GM19467 (cell line): ENCODE measurements around the gene PLPP1.
"Not testable (repeated sequence)": the region's sequence is repeated elsewhere in the genome, so short reads cannot be mapped to it uniquely, and the experiment has no call there.

Experiments used
- ATAC-seq: cut with Tn5 transposase; IDR thresholded peaks from one replicate; pipeline ENCODE4 v1.9.1; 2021; ENCODE audit warnings: mild to moderate bottlenecking, moderate library complexity; ENCODE audit not compliant: unreplicated experiment

The PLPP1 gene

DNA sequence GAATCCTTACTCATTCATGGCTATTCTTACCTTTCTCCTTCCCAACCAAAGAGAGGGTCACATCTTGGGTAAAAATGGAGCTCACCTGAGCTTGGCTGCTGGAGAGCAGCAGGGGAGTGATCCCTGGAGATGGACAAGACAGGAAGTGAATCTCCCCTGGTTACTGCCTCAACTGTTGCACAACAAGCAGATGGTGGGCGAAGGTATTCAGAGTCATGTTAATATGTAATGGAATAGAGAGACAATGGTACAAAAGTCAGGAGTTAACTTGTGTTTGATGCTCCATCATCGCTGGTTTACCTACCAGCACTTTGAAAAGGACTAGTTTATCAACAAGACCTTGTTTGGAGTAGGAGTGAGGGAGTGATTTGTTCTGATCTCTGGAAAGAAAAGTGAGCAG, 13.0 kb upstream of the PLPP1 start:
- no peak for ATAC-seq

- ATAC-seq = no peak
These were observed 12.2 kb upstream of the PLPP1 start for GRCh38 chr5:55546947-55547346.

DNA sequence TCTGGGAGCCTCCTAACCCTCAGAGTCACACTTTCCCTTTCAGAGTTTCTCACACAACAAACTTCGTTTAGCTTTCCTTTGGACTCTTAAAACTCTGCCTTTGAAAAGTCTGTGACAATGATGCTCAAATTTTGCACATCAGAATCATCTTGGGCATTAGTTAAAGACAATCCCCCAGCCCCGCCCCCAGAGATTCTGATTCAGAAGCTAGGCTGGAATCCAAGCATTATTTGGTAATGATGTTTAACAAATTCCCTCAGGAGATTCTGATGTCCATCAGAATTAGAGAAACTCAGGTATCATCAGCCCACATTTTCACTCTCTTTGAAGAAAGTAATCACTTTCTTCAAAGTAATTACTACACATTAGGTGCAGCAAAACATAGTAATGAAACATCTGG, 9.6 kb upstream of the PLPP1 start:
- no peak for ATAC-seq

DNA sequence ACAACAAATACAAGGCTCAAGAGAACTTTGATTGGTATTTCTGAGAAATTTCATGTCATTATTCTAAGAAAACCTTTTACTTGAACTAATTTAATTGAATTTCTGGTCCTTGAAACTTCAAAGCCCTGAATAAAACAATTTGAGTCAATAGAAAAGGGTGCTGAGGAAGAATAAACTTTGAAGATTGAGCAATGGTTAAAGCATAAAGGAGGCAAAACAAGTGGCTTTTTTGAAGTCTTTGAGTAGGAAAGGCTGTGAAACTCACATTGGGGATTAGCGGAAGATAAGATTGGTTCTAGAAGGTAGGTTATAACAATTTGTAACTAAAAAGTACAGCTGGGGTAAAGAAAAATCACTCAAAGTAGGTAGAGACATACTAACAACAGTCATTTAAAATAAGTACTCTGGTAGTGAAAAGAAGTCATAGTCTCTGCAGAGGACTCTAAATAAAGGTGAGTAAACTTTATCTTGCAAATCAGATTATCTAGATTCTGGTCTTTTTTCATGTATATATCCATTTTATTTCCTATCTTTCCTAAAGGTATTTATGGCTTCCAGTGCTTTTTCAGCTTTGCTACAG, 6.4 kb upstream of the PLPP1 start:
- no peak for ATAC-seq

GRCh38 chr5:55540525-55540924, 5.8 kb upstream of the PLPP1 start:
- no peak for ATAC-seq

DNA sequence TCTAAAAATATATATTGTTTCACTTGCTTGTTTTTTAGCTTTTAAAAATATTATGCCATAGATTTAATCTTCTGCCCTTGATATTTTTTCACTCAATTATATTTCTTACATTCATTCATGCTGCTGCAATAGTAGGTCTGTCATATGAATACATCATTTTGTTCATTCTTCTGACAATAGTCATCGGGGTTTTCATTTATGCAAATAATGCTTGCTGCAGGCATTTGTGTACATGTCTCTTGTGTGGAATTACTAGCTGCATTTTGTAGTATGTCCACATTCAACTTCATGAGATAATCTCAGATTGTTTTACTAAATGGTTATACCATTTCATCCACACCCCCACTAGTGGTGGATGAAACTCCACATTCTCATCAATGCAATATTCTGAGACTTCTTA, 5.3 kb upstream of the PLPP1 start:
- no peak for ATAC-seq

DNA sequence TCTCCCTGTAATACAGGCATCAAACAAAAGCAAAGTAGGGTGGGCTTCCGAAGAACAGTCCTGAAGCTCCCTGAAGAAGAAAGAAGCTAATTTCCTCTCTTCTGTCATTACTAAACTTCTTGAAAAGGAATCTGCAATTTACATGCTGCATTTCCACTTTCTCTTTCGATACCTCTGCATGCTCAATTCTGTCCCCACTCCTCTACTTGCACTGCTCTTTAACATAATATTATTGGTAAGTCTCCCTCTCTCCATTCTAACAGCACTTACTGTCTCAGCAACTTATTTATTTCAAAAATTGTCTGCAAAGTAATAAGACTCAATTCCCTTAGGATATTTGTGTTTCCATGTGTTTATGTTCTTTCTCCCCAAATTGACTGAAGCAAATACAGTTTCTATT, 3.9 kb upstream of the PLPP1 start:
- ATAC-seq = no peak

DNA sequence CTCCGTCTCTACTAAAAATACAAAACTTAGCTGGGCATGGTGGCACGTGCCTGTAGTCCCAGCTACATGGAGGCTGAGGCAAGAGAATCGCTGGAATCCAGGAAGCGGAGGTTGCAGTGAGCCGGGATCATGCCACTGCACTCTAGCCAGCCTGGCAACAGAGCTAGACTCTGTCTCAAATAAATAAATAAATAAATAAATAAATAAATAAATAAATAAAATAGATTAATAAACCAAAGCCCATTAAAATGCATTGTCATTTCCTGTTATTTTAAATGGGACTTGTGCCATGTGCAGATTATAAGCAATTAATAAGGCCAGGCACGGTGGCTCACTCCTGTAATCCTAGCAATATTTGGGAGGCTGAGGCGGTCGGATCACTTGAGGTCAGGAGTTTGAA, 2.6 kb upstream of the PLPP1 start:
- not testable (repeated sequence) for ATAC-seq

- peak; percentile 7 for ATAC-seq
These were observed 588 bp upstream of the PLPP1 start for GRCh38 chr5:55535199-55535905.

DNA sequence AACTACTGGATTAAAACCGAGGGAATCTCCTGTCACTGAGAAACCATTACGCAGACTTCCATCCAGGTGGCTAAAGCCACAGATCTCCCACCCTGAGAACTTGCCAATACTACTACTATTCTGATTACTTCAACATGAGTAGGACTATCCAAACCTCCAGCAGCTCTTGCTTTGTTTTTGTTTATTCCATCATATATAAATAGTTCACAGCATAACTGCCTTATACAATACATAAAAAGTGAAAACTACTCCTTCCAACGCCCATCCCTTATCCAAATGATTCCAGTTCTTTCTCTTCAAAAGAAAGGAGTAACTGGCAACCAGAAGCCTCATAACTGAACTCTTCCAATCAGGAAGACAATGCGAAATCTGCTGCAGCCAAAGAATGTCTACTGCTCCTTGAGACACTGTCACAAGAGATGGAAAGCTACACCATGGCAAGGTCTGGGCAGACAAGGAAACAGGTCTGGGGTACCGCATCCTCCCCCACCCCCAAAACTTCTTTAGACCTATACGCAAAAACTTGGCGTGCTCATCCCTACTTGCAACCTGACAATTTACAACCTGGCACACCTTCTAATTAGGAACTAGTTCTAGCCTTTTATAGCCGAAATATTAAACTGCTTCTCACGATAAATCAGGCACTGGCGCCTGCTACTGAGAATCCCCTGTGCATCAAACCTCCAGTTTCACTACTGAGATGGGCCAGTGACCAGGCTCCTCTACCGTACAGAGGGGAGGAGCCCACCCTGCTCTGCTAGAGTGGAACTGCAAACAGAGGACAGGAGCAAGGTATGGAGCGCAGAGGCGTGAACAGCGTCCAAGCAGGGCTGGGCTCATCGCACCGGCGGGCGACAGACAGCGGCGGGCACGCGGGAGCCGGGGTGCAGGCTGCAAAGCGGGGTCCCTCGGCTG, 986 bp downstream of the PLPP1 start:
- ATAC-seq = peak; percentile 40

DNA sequence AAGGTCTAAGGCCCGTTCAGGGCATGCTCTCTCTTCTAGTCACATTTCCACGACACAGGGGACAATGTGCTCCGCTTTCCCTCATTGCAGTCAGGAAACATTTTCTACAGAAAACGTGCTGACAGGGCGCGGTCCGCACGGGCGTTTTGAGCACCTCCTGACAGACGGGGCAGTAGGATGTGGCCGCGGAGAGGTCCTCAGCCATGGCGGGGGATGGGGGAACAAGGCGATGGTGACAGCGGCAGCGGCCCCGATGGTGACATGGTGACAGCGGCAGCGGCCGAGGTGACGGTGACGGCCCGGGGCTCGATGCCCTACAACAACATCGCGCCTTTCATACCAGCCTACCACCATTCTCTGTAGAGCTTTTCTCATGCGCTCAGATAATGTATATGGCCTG, 4.1 kb downstream of the PLPP1 start:
- no peak for ATAC-seq

DNA sequence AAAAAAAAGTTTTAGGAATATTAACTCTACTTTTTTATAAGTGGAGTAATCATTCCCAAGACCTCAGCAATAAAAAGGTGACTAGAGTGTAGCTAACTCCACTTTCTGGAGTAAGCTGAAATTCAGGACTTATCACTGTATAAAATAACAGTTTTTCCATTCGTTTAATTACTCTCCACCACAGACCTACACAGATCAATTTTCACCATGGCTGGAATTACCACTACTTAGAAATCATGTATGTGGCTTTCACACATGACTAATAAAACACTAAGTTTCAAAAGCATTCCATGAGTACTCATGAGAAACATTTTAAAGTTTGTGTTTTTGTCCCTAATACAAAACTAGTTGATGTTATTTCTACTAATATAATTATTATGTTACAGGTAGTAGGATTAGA, 9.9 kb downstream of the PLPP1 start:
- ATAC-seq = no peak

- no peak for ATAC-seq
These were observed 11.5 kb downstream of the PLPP1 start for GRCh38 chr5:55523293-55523692.

GRCh38 chr5:55521881-55522280, 12.9 kb downstream of the PLPP1 start:
- no peak for ATAC-seq

- no peak for ATAC-seq
These were observed 14.5 kb downstream of the PLPP1 start for GRCh38 chr5:55520117-55520839.

DNA sequence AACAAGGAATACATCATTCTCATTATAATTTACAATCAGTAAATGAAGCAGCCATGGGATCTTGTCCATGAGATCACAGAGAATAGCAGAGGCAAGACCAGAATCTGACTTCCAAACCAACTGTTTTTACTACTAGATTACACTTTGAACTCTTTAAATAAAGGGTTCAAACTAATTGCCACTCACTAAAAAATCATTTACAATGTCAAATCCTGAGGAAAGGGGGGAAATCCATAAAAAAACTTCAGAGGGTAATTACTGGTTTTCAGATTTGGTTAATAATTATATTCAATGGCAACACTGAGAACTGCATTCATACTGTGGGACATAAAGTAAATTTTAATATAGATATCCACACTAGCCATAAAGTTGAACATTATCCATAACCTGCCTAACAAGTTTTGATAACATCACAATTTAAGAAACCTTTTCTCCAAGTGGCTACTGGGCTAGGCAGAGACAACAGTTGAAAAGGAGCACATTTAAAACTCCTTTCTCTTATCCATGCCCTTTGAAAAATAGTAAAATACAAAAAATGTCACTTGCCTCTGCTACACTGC, 15.9 kb downstream of the PLPP1 start:
- no peak for ATAC-seq

DNA sequence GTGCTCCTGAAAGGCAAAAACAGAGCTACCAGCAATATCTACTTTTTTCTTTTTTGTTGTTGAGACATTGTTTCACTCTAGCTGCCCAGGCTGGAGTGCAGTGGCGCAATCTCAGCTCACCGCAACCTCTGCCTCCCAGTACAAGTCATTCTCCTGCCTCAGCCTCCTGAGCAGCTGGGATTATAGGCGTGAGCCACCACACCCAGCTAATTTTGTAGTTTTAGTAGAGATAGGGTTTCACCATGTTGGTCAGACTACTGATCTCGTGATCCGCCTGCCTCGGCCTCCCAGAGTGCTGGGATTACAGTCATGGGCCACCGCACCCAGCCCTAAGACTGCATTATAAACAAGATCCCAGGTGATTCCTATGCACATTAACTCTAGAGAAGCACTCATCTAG, 17.0 kb downstream of the PLPP1 start:
- ATAC-seq = no peak

- no peak for ATAC-seq
These were observed 23.8 kb downstream of the PLPP1 start for GRCh38 chr5:55511010-55511409.

- no peak for ATAC-seq
These were observed 24.3 kb downstream of the PLPP1 start for GRCh38 chr5:55510523-55510880.

DNA sequence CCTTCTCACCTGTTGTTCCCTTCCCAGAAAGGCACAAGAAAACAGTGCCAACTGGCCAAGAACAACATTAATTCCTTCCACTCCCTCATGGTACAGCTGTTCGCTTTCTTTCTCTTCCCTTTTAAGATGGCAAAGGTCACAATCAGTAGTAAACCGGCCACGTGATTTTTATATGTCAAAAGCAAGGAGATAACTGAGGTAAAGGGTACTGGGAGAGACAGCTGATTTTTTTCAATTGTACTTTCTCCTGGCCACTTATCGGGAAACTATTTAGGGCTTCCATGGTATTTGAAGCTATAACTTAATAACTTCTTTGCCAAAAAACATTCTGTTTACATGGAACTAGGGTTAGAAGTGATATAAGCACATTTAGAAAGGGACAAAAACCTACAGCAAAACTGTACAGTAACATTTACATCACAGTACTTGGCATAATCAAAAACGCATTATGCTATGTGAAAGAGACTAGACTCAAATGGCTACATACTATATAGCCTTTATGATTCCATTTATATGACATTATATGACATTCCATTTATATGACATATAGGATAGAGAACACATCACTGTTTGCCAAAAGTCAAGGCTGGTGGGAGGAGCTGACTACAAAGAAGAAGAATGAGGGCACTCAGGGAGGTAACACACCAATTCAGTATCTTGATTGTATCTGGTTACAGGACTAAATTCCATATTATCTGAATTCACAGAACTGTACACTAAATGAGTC, 24.8 kb downstream of the PLPP1 start:
- no peak for ATAC-seq
